Activated T-cell treated with anti-CD3 and anti-CD28 coated beads, Interleukin-2, amount 50 U/mL, for 1 hour (primary cell): ENCODE measurements around the gene NOTCH2NLA.
"Not testable (repeated sequence)": the region's sequence is repeated elsewhere in the genome, so short reads cannot be mapped to it uniquely, and the experiment has no call there.

Experiments
- DNase-seq: peaks from one replicate; pipeline ENCODE4 v3.0.0-alpha.2; 2020

Gene NOTCH2NLA

DNA sequence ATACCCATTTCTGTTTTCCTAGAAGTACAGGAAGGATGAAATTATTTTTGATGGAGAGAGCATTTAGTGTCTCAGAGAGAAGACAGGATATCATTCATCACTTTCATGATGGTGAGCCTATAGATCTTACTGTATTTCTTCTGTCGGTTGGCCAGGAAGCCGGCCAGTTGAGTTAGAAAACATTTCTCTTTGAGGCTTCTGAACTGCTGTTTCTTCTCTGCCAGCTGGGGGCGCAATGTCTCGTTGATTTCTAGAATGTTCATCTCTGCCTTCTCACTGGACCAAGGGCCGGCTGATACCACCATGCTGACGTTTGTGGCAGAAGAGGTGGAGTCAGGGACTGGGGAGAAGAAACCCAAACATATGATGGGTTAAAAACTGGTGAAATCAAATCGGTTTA lies 84.4 kb downstream of the NOTCH2NLA start, which contains the start of gene NBPF10:
TSS of gene NBPF10 (minus strand) at position 340 of the 400 bp plus-strand sequence. CDS start at position 305, 35 bp downstream.
- DNase-seq = not testable (repeated sequence)
